Aorta (tissue), 5 donors: ENCODE measurements around the gene PDK1. TPM values are rescaled to one million over a fixed set of nuclear protein-coding genes. Genes with fewer than 3 reads are reported as not detected.
"Not testable (repeated sequence)": the region's sequence is repeated elsewhere in the genome, so short reads cannot be mapped to it uniquely, and the experiment has no call there.

ENCODE experiments used
- ATAC-seq: fragments of 200-7000 bp; cut with Tn5 transposase; one replicate; pipeline ENCODE4 v1.9.1; 2022; ENCODE audit warnings: moderate library complexity; ENCODE audit not compliant: low FRiP score
- DNase-seq, 2 donors: peaks; one replicate each; pipeline ENCODE4 v3.0.0-alpha.2; 2020
- H3K27ac ChIP-seq, 2 donors: one replicate each; pipeline ENCODE4 v1.5.1; 2013; ENCODE audit warnings: low read length in 2 of 2, mild to moderate bottlenecking in 2 of 2, moderate library complexity in 2 of 2, control low read depth in 1 of 2, inconsistent platforms in 1 of 2, low read depth in 1 of 2
- H3K27me3 ChIP-seq, 2 donors: one replicate each; pipeline ENCODE4 v1.6.1; 2013; ENCODE audit warnings: control low read depth in 1 of 2, low read length in 1 of 2, mild to moderate bottlenecking in 1 of 2, moderate library complexity in 1 of 2; ENCODE audit not compliant: insufficient read depth in 2 of 2, control insufficient read depth in 1 of 2
- H3K36me3 ChIP-seq, 2 donors: one replicate each; pipeline ENCODE4 v1.6.1; 2013; ENCODE audit warnings: control low read depth in 1 of 2, low read length in 1 of 2, mild to moderate bottlenecking in 1 of 2; ENCODE audit not compliant: insufficient read depth in 2 of 2, control insufficient read depth in 1 of 2
- H3K4me1 ChIP-seq, 2 donors: one replicate each; pipeline ENCODE4 v1.6.1; 2013; ENCODE audit warnings: low read length in 2 of 2, control low read depth in 1 of 2, mild to moderate bottlenecking in 1 of 2, moderate library complexity in 1 of 2; ENCODE audit not compliant: insufficient read depth in 2 of 2, control insufficient read depth in 1 of 2
- H3K4me3 ChIP-seq, 2 donors: one replicate each; pipeline ENCODE4 v1.5.1; 2013; ENCODE audit warnings: low read length in 2 of 2, control low read depth in 1 of 2, mild to moderate bottlenecking in 1 of 2
- H3K9me3 ChIP-seq: one replicate; pipeline ENCODE4 v1.6.1; 2013; ENCODE audit warnings: mild to moderate bottlenecking, low read length; ENCODE audit not compliant: control insufficient read depth
- WGBS, 2 donors: extraction: QIAGEN DNeasy Blood & Tissue Kit; methylation state at CpG; one replicate each; pipeline ENCODE4 v1.1.7; 2013; 5-methylcytosine and 5-hydroxymethylcytosine counted together
- intact Hi-C, 2 donors: fragments of 100-400 bp; cut with DNase I; formaldehyde crosslinking; loops; one replicate each; pipeline versions ENCODE4 v1.14.2 to v1.15.0; 2022
- polyA plus RNA-seq, 2 donors: library from polyadenylated mRNA; stranded (reverse); fragments of 200-250 nt; gene quantifications; one replicate each; pipeline ENCODE4 v1.2.3, GENCODE V29; 2013
- total RNA-seq, 2 donors: library from RNA; stranded (reverse); fragmentation: NEBNext Ultra II Directional; extraction: Animal tissue kit (Norgen Biotek cat#: 25700); gene quantifications; one replicate each; pipeline ENCODE4 v1.2.1, GENCODE V29; 2021
- donor health status: healthy with polysubstance abuse.
- donor health status: Bipolar disorder and iron deficiency.
- donor health status: DM: no; HTN: no; CAD: no.
- donor health status: DM: no; HTN: no; CAD: no.
- donor health status: DM: yes; HTN: yes; CAD: no.

PDK1 gene
- total and polyA plus RNA-seq, 4 donors, result 1.9 to 38.7 (median 15.3) TPM

DNA sequence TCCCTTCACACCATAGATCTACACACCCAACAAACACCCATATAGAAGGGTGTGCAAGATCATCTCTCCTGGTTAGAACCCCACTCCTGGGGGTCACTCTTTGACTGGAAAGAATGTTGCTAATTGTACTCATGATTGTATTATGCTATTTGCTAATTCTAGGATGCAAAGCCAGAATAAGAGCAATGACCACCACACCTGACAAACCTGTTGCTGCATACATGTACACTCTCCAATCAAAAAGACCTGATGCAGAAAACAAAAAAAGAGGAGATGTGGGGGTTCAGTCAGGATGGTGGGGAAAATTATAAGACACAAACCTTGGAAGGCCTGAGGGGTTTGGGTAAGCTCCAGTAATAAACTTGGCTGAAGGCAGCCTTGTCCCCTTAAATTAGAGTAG is 36.9 kb upstream of the PDK1 start:
- no peaks in the 10 kb centered on the region for H3K36me3 ChIP-seq
- intact Hi-C loops, result no loop called here
- DNase-seq (no peak), ATAC-seq (no peak)
- no peaks in the 10 kb centered on the region for H3K4me1 ChIP-seq
- no peaks in the 10 kb centered on the region for H3K27me3 ChIP-seq
- H3K27ac ChIP-seq, result no peak overlapping the region
- no peak overlapping the region for H3K4me3 ChIP-seq
- peaks cover 1% of the 10 kb centered on the region for H3K9me3 ChIP-seq

DNA sequence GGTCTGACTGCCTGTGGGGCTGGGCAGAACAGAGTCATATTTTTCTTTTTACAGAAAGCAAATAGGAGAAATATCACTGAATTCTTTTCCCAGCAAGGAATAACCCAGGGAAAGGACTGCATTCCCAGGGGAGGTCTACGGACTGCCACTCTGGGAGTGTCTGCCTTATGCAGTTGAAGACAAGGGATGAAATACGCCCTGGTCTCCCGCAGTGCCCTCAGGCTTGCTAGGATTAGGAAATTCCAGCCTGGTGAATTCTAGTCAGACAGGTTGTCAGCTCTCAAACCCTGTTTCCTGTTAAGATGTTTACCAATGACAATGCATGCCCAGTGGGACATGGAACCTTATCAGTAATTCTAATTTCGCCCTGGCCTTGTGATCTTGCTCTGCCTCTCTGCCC is 30.3 kb upstream of the PDK1 start:
- WGBS, 2 donors, result 73 to 82% methylated on average over 4 of the region's 4 CpGs
- intact Hi-C loops, result no loop called here
- Histone ChIP-seq H3K4me1 (no peaks in the 10 kb centered on the region), H3K9me3 (peaks cover 7% of the 10 kb centered on the region), H3K4me3 (no peak overlapping the region), H3K27me3 (no peaks in the 10 kb centered on the region), H3K36me3 (no peaks in the 10 kb centered on the region), H3K27ac (no peak overlapping the region)
- DNase-seq (no peak), ATAC-seq (no peak)

DNA sequence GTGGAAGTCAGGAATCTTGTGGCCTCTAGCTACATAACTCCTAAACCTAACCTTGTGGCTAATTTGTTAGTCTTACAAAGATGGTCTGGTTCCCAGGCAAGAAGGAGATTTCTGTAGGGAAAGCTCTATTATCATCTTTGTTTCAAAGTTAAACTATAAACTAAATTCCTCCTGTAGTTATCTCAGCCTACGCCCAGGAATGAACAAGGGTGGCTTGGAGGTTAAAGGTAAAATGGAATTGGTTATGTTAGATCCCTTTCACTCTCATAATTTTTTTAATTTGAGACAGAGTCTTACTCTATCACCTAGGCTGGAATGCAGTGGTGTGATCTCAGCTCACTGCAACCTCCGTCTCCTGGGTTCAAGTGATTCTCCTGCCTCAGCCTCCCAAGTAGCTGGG is 24.6 kb upstream of the PDK1 start:
- no peaks in the 10 kb centered on the region for H3K4me1 ChIP-seq

DNA sequence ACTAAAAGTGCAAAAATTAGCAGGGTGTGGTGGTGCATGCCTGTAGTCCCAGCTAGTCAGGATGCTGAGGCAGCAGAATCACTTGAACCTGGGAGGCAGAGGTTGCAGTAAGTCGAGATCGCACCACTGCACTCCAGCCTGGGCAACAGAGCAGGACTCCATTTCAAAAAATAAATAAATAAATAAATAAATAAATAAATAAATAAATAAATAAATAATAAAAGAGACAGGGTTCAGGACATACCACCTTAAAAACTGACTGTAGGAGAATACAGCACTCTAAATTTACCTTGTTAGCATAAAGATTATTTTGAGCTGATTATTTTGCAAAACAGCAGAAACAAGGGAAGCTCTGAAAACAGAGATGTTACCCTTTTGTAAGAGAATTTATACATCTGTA is 23.4 kb upstream of the PDK1 start:
- not testable (repeated sequence) for H3K4me1 ChIP-seq
- 99 to 100% methylated on average over 2 of the region's 2 CpGs for WGBS, 2 donors

More for the DNA sequence above, 24.6 kb upstream of the PDK1 start:
- intact Hi-C loops, result no loop called here
- H3K4me3 ChIP-seq, result no peak overlapping the region
- H3K27me3 ChIP-seq, result peaks cover 0 to 1% of the 10 kb centered on the region in 2 donors
- no peaks in the 10 kb centered on the region for H3K36me3 ChIP-seq
- H3K9me3 ChIP-seq, result peaks cover 5% of the 10 kb centered on the region
- 91 to 92% methylated on average over 2 of the region's 2 CpGs for WGBS, 2 donors
- no peak for DNase-seq
- no peak for ATAC-seq
- H3K27ac ChIP-seq, result no peak overlapping the region

DNA sequence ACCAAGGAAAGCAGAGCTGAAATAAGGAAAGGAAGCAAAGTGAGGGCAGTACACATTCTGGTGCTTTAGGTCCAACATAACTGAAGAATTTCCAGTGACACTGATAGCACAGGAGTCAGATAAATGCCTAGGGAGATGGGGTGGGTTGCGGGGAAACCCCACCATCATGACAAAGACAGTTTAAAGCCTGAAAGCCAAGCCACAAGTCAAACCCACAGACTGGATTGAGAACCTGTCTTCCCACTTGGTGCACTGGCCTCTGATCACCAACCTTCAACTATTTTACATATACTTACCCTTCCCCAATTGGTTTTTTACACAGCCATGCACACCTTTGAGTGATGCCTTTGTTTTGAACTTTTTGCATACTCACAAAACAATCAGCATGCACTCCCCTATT is 22.2 kb upstream of the PDK1 start:
- WGBS, 2 donors, result 88 to 100% methylated on average over 1 of the region's 1 CpG
- H3K27me3 ChIP-seq, result peaks cover 0 to 1% of the 10 kb centered on the region in 2 donors
- no peak overlapping the region for H3K27ac ChIP-seq
- no peaks in the 10 kb centered on the region for H3K4me1 ChIP-seq
- no peaks in the 10 kb centered on the region for H3K36me3 ChIP-seq
- DNase-seq (no peak), ATAC-seq (no peak)
- no peak overlapping the region for H3K4me3 ChIP-seq
- peaks cover 5% of the 10 kb centered on the region for H3K9me3 ChIP-seq
- intact Hi-C loops, result no loop called here

More for the DNA sequence above, 23.4 kb upstream of the PDK1 start:
- H3K4me3 ChIP-seq, ATAC-seq, H3K27me3 ChIP-seq, H3K9me3 ChIP-seq, H3K36me3 ChIP-seq, intact Hi-C loops, H3K27ac ChIP-seq, DNase-seq: not testable (repeated sequence)

DNA sequence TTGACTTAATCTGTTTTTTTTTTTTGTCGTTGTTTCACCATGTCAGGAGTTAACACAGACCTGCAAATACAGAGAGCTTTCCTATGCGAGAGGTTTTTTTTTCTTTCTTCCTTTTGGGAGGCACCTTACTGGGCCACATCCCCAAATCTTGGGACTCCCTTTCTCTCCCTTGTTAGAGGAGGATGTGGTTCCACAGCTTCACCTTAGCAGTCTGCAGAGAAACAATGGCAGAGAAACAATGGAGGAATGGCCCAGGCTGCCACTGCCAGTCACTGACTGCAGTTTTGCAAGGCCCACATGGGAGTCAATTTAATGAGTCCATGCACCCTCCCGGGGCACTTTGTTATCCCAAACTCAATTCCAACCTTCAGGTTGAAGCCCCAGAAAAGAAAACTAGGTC is 20.8 kb upstream of the PDK1 start:
- 91 to 98% methylated on average over 3 of the region's 3 CpGs for WGBS, 2 donors
- DNase-seq, result no peak
- intact Hi-C loops, result no loop called here
- Histone ChIP-seq H3K9me3 (peaks cover 5% of the 10 kb centered on the region), H3K36me3 (no peaks in the 10 kb centered on the region), H3K4me3 (no peak overlapping the region), H3K27ac (no peak overlapping the region), H3K27me3 (peaks cover 0 to 1% of the 10 kb centered on the region in 2 donors), H3K4me1 (no peaks in the 10 kb centered on the region)
- no peak for ATAC-seq

DNA sequence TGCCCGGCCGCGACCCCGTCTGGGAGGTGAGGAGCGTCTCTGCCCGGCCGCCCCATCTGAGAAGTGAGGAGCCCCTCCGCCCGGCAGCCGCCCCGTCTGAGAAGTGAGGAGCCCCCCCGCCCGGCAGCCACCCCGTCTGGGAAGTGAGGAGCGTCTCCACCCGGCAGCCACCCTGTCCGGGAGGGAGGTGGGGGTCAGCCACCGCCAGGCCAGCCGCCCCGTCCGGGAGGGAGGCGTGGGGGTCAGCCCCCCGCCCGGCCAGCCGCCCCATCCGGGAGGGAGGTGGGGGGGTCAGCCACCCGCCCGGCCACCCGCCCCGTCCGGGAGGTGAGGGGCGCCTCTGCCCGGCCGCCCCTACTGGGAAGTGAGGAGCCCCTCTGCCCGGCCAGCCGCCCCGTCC is 18.0 kb upstream of the PDK1 start:
- H3K36me3 ChIP-seq, H3K4me3 ChIP-seq, ATAC-seq, DNase-seq, H3K27me3 ChIP-seq, H3K27ac ChIP-seq, H3K9me3 ChIP-seq, H3K4me1 ChIP-seq, intact Hi-C loops: not testable (repeated sequence)
- 94 to 95% methylated on average over 12 to 36 of the region's 37 CpGs for WGBS, 2 donors

DNA sequence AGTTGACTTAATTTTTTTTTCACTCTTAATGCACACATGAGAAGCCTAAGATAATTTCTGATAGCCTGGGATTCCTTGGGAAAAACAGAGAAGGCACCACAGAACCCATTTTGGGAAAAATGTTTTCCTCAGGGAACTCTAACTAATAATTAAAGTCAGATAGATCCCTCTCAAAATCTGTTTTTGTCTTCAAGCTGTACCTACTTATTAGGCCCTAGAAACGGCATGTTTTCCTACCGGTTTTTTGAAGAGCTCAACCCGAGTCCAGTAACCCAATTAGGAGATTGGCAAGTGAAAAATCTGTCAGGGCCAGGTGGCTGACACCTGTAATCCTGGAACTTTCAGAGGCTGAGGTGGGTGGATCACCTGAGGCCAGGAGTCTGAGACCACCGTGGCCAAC is 16.1 kb upstream of the PDK1 start:
- no peak for DNase-seq
- Histone ChIP-seq H3K4me1 (no peaks in the 10 kb centered on the region), H3K27ac (no peak overlapping the region), H3K9me3 (no peaks in the 10 kb centered on the region), H3K27me3 (no peaks in the 10 kb centered on the region), H3K4me3 (no peak overlapping the region), H3K36me3 (no peaks in the 10 kb centered on the region)
- WGBS, 2 donors, result 63 to 89% methylated on average over 4 of the region's 4 CpGs
- intact Hi-C loops, result no loop called here
- ATAC-seq, result no peak

DNA sequence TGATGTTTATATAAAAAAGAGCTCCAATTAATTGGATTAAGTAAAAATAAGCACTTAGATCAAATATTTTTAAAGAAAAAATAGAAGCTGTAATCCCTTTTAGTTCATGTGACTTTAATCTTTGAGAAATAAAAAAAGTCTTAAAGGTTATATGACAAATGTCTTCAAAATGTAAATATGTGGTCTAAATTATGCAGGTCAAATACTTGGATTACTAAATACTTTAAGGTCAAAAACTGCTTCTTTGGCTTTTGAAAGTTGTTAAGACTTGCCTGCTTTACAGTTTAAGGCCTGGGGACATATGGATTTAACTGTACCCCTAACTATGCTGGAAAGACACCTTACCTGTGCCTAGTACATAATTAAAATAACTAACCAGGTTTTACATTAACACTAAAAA is 15.5 kb upstream of the PDK1 start:
- no peaks in the 10 kb centered on the region for H3K27me3 ChIP-seq
- H3K4me3 ChIP-seq, result no peak overlapping the region
- no peak overlapping the region for H3K27ac ChIP-seq
- DNase-seq (no peak), ATAC-seq (no peak)
- H3K4me1 ChIP-seq, result no peaks in the 10 kb centered on the region
- intact Hi-C loops, result no loop called here
- H3K9me3 ChIP-seq, result no peaks in the 10 kb centered on the region
- no peaks in the 10 kb centered on the region for H3K36me3 ChIP-seq
